Mononuclear cell (primary cell): ENCODE results near the gene EVL. TPM values are rescaled to one million over a fixed set of nuclear protein-coding genes. Genes with fewer than 3 reads are reported as not detected.

Experiments
- H3K27me3 ChIP-seq: 2 replicates; pipeline ENCODE4 v1.6.0; 2011; ENCODE audit warnings: low read length, control low read depth; ENCODE audit not compliant: insufficient read depth
- H3K4me1 ChIP-seq: 2 replicates; pipeline ENCODE4 v1.5.1; 2011; ENCODE audit warnings: mild to moderate bottlenecking, low read length, control low read depth; ENCODE audit not compliant: insufficient read depth
- H3K4me3 ChIP-seq: 2 replicates; pipeline ENCODE4 v1.5.1; 2011; ENCODE audit warnings: mild to moderate bottlenecking, low read length, moderate library complexity
- H3K9me3 ChIP-seq: 2 replicates; pipeline ENCODE4 v1.5.1; 2011; ENCODE audit warnings: low read depth, mild to moderate bottlenecking, control low read depth, low read length
- total RNA-seq: library from RNA; depleted of rRNA; stranded (reverse); fragments of >200 nt; gene quantifications from one replicate; pipeline ENCODE4 v1.2.3, GENCODE V29; 2012

The EVL gene
- total RNA-seq, 1 donor: 425 TPM

GRCh38 chr14:100079726-100080005, 14.4 kb downstream of the EVL start:
- H3K27me3 ChIP-seq: no peaks in the 10 kb centered on the region
- no peak overlapping the region for H3K4me3 ChIP-seq

DNA sequence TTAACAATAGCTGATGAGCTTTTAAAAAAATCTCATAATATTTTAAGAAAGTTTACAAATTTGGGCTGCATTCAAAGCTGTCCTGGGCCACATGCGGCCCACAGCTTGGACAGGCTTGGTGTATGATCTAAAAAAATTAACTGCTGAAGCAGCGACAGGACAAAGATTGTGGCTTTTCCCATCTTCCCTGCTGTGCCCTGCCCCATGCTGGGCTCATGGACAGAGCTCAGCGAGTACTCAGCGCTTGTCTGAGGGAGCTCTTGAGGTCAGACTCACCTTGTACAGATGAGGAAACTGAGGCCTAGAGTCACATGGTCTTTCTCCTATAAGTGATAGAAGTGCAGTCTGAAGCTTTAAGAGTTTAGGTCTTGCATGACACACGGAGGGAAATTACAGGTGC, 15.0 kb downstream of the EVL start:
- H3K27me3 ChIP-seq: no peaks in the 10 kb centered on the region
- H3K4me1 ChIP-seq: peaks cover 94% of the 10 kb centered on the region
- H3K4me3 ChIP-seq: no peak overlapping the region
- H3K9me3 ChIP-seq: no peaks in the 10 kb centered on the region

More at GRCh38 chr14:100079726-100080005, 14.4 kb downstream of the EVL start:
- Histone ChIP-seq H3K4me1 (peaks cover 98% of the 10 kb centered on the region), H3K9me3 (no peaks in the 10 kb centered on the region)

DNA sequence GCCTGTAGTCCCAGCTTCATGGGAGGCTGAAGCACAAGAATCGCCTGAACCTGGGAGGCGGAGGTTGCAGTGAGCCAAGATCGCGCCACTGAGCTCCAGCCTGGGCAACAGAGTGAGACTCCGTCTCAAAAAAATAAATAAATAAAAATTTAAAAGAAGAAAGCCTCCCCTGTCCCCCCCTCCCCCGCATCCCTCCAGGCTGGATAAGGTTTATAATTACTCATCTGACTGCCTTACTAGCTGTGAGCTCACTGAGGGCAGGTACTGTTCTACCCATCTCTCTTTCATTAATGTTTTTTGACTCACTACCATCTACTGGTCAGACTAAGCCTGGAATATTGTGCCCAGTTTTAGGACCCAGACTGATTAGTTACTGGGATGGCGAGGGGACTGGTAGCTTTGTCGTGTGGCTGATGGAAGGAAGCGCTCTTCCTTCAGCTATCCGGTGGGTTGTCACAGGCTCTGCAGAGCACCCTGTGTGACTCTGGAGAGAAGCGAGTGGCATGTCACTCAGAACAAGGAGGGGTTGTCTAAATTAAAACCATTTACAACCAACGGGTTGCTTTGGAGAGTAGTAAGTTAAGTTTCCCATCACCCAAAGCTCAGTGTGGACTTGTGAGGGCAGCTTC, 16.9 kb downstream of the EVL start:
- Histone ChIP-seq H3K4me1 (peaks cover 85% of the 10 kb centered on the region), H3K4me3 (no peak overlapping the region), H3K9me3 (no peaks in the 10 kb centered on the region), H3K27me3 (no peaks in the 10 kb centered on the region)

GRCh38 chr14:100082723-100083122, 17.5 kb downstream of the EVL start:
- Histone ChIP-seq H3K4me1 (peaks cover 84% of the 10 kb centered on the region), H3K9me3 (no peaks in the 10 kb centered on the region), H3K4me3 (no peak overlapping the region), H3K27me3 (no peaks in the 10 kb centered on the region)

DNA sequence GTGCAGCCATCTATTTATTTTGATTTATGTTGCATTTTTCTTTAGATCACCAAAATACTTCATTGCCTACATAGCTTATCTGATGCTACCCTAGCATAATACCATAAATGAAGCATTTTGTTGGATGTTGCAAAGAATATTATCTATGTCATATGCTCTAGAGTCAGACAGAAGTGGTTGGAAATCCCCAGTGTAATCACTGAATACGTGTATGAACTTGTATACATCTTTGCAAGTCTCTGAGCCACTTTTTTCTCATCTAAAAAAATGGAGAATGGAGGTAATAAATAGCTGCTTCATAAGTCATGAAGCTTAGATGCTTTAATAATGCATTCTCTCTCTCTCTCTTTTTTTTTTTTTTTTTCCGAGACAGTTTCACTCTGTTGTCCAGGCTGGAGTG, 18.5 kb downstream of the EVL start:
- Histone ChIP-seq H3K27me3 (no peaks in the 10 kb centered on the region), H3K4me1 (peaks cover 81% of the 10 kb centered on the region), H3K4me3 (no peak overlapping the region), H3K9me3 (no peaks in the 10 kb centered on the region)

DNA sequence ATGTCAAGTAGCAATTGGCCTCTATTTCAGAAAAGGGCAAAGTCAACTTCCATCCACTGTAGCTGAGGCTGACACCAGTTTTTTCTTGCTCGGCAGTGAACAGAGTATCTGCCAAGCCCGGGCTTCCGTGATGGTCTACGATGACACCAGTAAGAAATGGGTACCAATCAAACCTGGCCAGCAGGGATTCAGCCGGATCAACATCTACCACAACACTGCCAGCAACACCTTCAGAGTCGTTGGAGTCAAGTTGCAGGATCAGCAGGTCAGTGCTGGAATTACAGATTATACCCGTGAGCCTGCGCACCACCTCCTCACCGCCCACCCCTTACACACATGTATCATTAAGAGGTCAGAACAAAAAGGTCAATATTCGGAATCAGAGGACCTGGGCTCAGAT, 19.4 kb downstream of the EVL start:
- no peaks in the 10 kb centered on the region for H3K9me3 ChIP-seq
- no peak overlapping the region for H3K4me3 ChIP-seq
- H3K27me3 ChIP-seq: no peaks in the 10 kb centered on the region
- peaks cover 75% of the 10 kb centered on the region for H3K4me1 ChIP-seq

DNA sequence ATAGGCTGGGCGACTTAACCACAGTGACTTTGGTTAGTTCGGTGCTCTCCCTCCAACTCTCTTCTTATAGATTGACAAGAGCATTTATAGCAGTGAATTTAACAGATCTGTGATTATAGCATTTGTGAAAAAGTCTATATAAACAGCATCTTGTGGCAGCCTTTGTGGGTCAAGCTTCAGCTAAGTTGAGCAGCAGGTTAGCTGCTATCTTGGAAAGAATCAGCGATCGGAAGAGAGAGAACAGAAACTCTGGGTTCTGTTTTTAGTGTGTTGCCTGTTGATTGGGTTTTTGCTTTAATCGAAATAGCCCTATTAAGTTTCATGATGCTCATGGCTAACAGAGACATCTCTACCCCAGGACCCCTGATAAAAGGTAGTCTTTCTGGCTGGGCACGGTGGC, 20.2 kb downstream of the EVL start:
- no peaks in the 10 kb centered on the region for H3K27me3 ChIP-seq
- H3K9me3 ChIP-seq: no peaks in the 10 kb centered on the region
- peaks cover 68% of the 10 kb centered on the region for H3K4me1 ChIP-seq
- H3K4me3 ChIP-seq: no peak overlapping the region

- Histone ChIP-seq H3K9me3 (no peaks in the 10 kb centered on the region), H3K4me1 (peaks cover 65% of the 10 kb centered on the region), H3K4me3 (no peak overlapping the region), H3K27me3 (no peaks in the 10 kb centered on the region)
Measured at GRCh38 chr14:100086361-100086760, 21.1 kb downstream of the EVL start.

DNA sequence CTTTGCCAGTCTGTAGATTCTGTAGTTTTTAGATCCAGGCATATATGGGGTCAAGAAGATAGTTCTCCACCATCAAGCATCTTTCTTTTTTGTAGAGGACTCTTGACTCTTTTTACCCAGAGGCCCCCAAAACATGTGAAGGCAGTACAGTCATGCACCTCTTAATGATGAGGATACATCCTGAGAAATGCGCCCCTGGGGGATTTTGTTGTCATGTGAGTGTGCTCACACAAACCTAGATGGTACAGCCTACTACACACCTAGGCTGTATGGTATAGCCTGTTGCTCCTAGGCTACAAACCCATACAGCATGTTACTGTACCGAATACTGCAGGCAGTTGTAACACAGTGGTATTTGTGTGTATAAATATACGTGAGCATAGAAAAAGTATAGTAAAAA, 23.0 kb downstream of the EVL start:
- H3K4me3 ChIP-seq: no peak overlapping the region
- H3K9me3 ChIP-seq: no peaks in the 10 kb centered on the region
- H3K27me3 ChIP-seq: no peaks in the 10 kb centered on the region
- H3K4me1 ChIP-seq: peaks cover 61% of the 10 kb centered on the region

DNA sequence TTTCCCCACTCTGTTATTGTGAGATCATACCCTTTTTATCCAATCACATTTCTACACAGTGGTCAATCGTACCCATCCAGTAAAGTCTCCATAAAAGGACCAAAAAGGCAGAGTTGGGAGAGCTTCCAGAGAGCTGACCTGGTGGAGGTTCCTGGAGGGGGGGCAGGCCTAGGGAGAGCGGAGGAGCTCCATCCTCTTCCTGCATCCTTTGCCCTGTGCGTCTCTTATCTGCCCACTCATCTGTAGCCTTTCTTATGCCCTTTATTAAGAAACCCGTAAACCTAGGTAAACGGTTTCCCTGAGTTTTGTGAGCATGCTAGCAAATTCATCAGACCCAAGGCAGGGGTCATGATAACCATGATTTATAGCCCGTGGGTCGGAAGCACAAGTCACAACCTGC, 26.2 kb downstream of the EVL start:
- H3K4me1 ChIP-seq: peaks cover 54% of the 10 kb centered on the region

GRCh38 chr14:100092832-100093231, 27.6 kb downstream of the EVL start:
- Histone ChIP-seq H3K4me1 (peaks cover 51% of the 10 kb centered on the region), H3K9me3 (no peaks in the 10 kb centered on the region), H3K4me3 (no peak overlapping the region), H3K27me3 (no peaks in the 10 kb centered on the region)

More for the DNA sequence above, 26.2 kb downstream of the EVL start:
- Histone ChIP-seq H3K4me3 (no peak overlapping the region), H3K9me3 (no peaks in the 10 kb centered on the region), H3K27me3 (no peaks in the 10 kb centered on the region)

GRCh38 chr14:100093319-100093718, 28.1 kb downstream of the EVL start:
- Histone ChIP-seq H3K27me3 (no peaks in the 10 kb centered on the region), H3K4me1 (peaks cover 49% of the 10 kb centered on the region), H3K9me3 (no peaks in the 10 kb centered on the region), H3K4me3 (no peak overlapping the region)

DNA sequence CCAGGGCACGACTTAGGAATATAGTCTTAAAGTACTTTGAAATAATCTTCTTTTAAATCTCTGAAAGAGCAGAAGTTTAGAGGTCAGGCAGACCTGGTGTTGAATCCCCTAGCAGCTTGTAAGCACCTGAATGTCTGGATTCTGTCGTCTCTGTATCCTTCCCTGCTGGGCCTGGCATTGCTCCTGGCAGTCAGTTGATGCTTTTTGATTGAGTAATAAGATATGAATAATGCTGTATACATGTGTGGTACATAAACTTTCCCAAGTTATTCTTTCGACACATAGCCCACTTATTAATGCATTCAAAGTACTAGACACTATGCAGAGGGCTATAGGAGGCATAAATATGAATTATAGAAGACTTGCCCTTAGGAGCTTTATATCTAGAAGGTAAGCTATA, 31.4 kb downstream of the EVL start:
- H3K4me3 ChIP-seq: no peak overlapping the region
- peaks cover 65% of the 10 kb centered on the region for H3K4me1 ChIP-seq
- no peaks in the 10 kb centered on the region for H3K27me3 ChIP-seq
- H3K9me3 ChIP-seq: no peaks in the 10 kb centered on the region

DNA sequence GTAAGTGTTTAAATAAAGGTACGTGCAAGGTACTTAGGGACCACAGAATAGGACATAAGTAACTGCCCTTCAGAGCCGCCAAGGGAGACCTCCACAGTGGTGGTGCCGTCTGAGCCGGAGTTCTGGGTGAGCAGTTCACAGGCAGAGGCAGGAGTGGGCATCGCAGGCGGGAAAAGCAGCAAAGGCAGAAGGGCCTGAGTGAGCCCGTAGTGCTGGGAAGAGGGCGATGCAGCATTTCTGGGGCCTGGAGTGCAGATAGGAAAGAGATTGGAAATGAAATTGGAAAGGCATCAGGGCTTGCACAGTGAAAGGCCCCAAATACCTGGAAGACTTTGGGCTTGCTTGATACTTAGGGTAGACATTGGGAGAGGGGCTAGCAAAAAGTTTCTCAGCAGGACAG, 32.9 kb downstream of the EVL start:
- H3K27me3 ChIP-seq: no peaks in the 10 kb centered on the region
- H3K4me3 ChIP-seq: no peak overlapping the region
- H3K4me1 ChIP-seq: peaks cover 69% of the 10 kb centered on the region
- no peaks in the 10 kb centered on the region for H3K9me3 ChIP-seq

DNA sequence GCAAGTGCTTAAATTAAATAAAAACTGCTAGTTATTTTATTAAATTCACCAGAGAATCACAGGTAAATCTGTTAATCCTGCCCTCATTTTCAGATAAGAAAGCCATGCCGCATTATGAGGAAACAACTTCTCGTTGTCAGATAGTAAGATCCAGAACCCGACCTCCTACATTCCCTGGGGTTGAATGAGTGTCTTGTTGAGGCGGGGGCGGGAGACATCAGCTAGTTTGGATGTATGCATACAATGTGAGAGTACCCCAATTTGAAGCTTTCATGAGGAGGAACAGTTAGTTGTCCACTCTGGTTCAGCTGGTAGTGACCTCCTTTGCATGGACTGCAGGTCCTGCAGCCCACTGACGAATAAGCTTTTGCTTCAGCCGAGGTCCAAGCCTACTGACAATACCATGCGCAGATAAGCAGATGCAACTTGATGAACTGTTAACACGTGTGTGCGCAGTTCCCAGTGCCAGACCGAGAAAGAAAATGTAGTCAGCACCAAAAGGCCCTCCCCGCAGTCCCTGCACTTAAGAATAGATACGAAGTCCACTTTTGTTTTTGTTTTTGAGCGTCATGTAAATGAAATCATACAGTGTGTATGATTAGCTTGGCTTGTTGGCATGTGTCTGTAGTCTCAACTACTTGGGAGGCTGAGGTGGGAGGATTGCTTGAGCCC, 34.9 kb downstream of the EVL start:
- Histone ChIP-seq H3K9me3 (no peaks in the 10 kb centered on the region), H3K4me3 (no peak overlapping the region), H3K27me3 (no peaks in the 10 kb centered on the region), H3K4me1 (peaks cover 73% of the 10 kb centered on the region)

- H3K4me3 ChIP-seq: no peak overlapping the region
Measured at GRCh38 chr14:100102156-100102785, 37.0 kb downstream of the EVL start.

More at GRCh38 chr14:100102156-100102785, 37.0 kb downstream of the EVL start:
- no peaks in the 10 kb centered on the region for H3K27me3 ChIP-seq
- no peaks in the 10 kb centered on the region for H3K9me3 ChIP-seq
- H3K4me1 ChIP-seq: peaks cover 86% of the 10 kb centered on the region
